Endothelial cell of umbilical vein (primary cell): ENCODE data around the gene P2RY2. TPM values are rescaled to one million over a fixed set of nuclear protein-coding genes. Genes with fewer than 3 reads are reported as not detected.

Experiments used
- BruUV-seq: library from RNA; stranded (reverse); fragments of 400-500 nt; replicated peaks from 2 replicates; lab custom pipeline; 2021; lab: Mats Ljungman, UMichigan
- CTCF ChIA-PET: fragments of 300-600, 350-600 bp; sonication (Branson Sonifier 250); formaldehyde crosslinking; loops from one replicate; lab custom pipeline; 2021; ENCODE audit warnings: antibody characterized with exemption, inconsistent platforms; lab: Charles Lee
- POLR2A ChIA-PET: fragments of 300-600, 350-600 bp; sonication (Branson Sonifier 250); formaldehyde crosslinking; loops from one replicate; lab custom pipeline; 2021; ENCODE audit warnings: antibody characterized with exemption, inconsistent platforms; lab: Charles Lee
- DNase-seq: peaks from one replicate; pipeline ENCODE4 v3.0.0-alpha.2; 2011; ENCODE audit warnings: low read depth, low spot score
- FAIRE-seq: peaks from 2 replicates; lab custom pipeline; 2011; peaks lifted over from hg19 to GRCh38; lab: Jason Lieb, UNC
- H2AFZ ChIP-seq: 2 replicates; pipeline ENCODE4 v1.6.0; 2012; ENCODE audit warnings: low read depth, low read length, control low read depth, inconsistent platforms
- H3K27ac ChIP-seq: 2 replicates; pipeline ENCODE4 v1.5.1; 2011; ENCODE audit warnings: low read depth, mild to moderate bottlenecking, control low read depth, low read length, moderate library complexity; ENCODE audit not compliant: insufficient read depth
- H3K27me3 ChIP-seq, 2 experiments: 2 replicates each; pipeline versions ENCODE4 v1.6.0 to v1.6.1; 2011; ENCODE audit warnings: low read length in 2 of 2, mixed read lengths in 1 of 2; ENCODE audit not compliant: control insufficient read depth in 2 of 2, insufficient read depth in 2 of 2
- H3K36me3 ChIP-seq, 2 experiments: 2 replicates in 1 of 2; 3 replicates in 1 of 2; pipeline ENCODE4 v1.5.1; 2011; ENCODE audit warnings: low read length in 2 of 2, mild to moderate bottlenecking in 1 of 2, moderate library complexity in 1 of 2; ENCODE audit not compliant: control insufficient read depth in 2 of 2, insufficient read depth in 2 of 2; ENCODE audit errors: extremely low read depth in 1 of 2
- H3K4me1 ChIP-seq: 3 replicates; pipeline ENCODE4 v1.5.1; 2011; ENCODE audit warnings: mild to moderate bottlenecking, low read length; ENCODE audit not compliant: control insufficient read depth, insufficient read depth; ENCODE audit errors: extremely low read depth
- H3K4me2 ChIP-seq: 2 replicates; pipeline ENCODE4 v1.6.1; 2011; ENCODE audit warnings: low read length, control low read depth, mixed read lengths; ENCODE audit not compliant: insufficient read depth
- H3K4me3 ChIP-seq, 3 experiments: fragments of 200-600 bp in 1 of 3; sonication (generic), shearing (Covaris generic) in 1 of 3; replicated peaks in 1 of 3; 2 replicates each; pipeline ENCODE4 v1.5.1; 2011 to 2016; ENCODE audit warnings: control low read depth in 3 of 3, low read length in 3 of 3, mild to moderate bottlenecking in 2 of 3, inconsistent platforms in 1 of 3, low read depth in 1 of 3, moderate library complexity in 1 of 3; ENCODE audit not compliant: insufficient read depth in 1 of 3
- H3K79me2 ChIP-seq: 2 replicates; pipeline ENCODE4 v1.6.0; 2012; ENCODE audit warnings: low read length, inconsistent platforms; ENCODE audit not compliant: control insufficient read depth, insufficient read depth
- H3K9ac ChIP-seq: replicated peaks from 2 replicates; pipeline ENCODE3; 2011; ENCODE audit warnings: low read length, control low read depth; ENCODE audit not compliant: insufficient read depth; ENCODE audit errors: extremely low read depth
- H3K9me1 ChIP-seq: replicated peaks from 3 replicates; pipeline ENCODE4 v1.6.0; 2011; ENCODE audit warnings: mild to moderate bottlenecking, low read length; ENCODE audit not compliant: control insufficient read depth, insufficient read depth; ENCODE audit errors: extremely low read depth
- H3K9me3 ChIP-seq: replicated peaks from 2 replicates; pipeline ENCODE4 v1.5.1; 2012; ENCODE audit warnings: low read length, inconsistent platforms; ENCODE audit not compliant: control insufficient read depth, insufficient read depth
- H4K20me1 ChIP-seq: replicated peaks from 2 replicates; pipeline ENCODE3; 2011; ENCODE audit warnings: mild to moderate bottlenecking, low read length; ENCODE audit not compliant: control insufficient read depth, insufficient read depth; ENCODE audit errors: extremely low read depth
- CTCF ChIP-seq, 2 donors: IDR thresholded peaks; 1 replicate in 1 of 2; 2 replicates in 1 of 2; pipeline ENCODE4 v1.5.1; 2011; ENCODE audit warnings: low read length in 2 of 2, mild to moderate bottlenecking in 2 of 2, moderate library complexity in 2 of 2, control low read depth in 1 of 2, inconsistent platforms in 1 of 2, low read depth in 1 of 2; ENCODE audit not compliant: insufficient read depth in 1 of 2; ENCODE audit errors: extremely low read depth in 1 of 2
- EZH2 ChIP-seq: IDR thresholded peaks from 2 replicates; pipeline ENCODE4 v1.6.1; 2012; ENCODE audit warnings: borderline replicate concordance, low read depth, mild to moderate bottlenecking, moderate library complexity, low read length, inconsistent platforms; ENCODE audit not compliant: severe bottlenecking
- FOS ChIP-seq: IDR thresholded peaks from 2 replicates; pipeline ENCODE4 v1.6.1; 2011; ENCODE audit warnings: mild to moderate bottlenecking, low read length, moderate library complexity, borderline replicate concordance; ENCODE audit not compliant: insufficient read depth
- GATA2 ChIP-seq: IDR thresholded peaks from 2 replicates; pipeline ENCODE4 v1.7.0; 2011; ENCODE audit warnings: low read depth, mild to moderate bottlenecking, moderate library complexity, mixed read lengths, low read length; ENCODE audit not compliant: insufficient read length, insufficient read depth
- JUN ChIP-seq: IDR thresholded peaks from 2 replicates; pipeline ENCODE4 v1.6.1; 2011; ENCODE audit warnings: borderline replicate concordance, low read depth; ENCODE audit not compliant: insufficient read length, insufficient read depth
- MAX ChIP-seq: IDR thresholded peaks from 2 replicates; pipeline ENCODE4 v1.6.1; 2011; ENCODE audit not compliant: insufficient read depth, insufficient read length
- MYC ChIP-seq: IDR thresholded peaks from one replicate; pipeline ENCODE4 v1.6.1; 2011; ENCODE audit warnings: mild to moderate bottlenecking, low read depth, low read length
- POLR2A ChIP-seq: IDR thresholded peaks from 2 replicates; pipeline ENCODE4 v1.6.1; 2012; ENCODE audit warnings: low read depth, mild to moderate bottlenecking, control low read depth, low read length
- POLR2AphosphoS5 ChIP-seq: IDR thresholded peaks from 2 replicates; pipeline ENCODE4 v1.6.1; 2012; ENCODE audit warnings: low read depth, mild to moderate bottlenecking, control low read depth, low read length, moderate library complexity; ENCODE audit not compliant: insufficient read depth
- dilution Hi-C: fragments of 300-500 bp; cut with MboI; formaldehyde crosslinking; loops from one replicate; pipeline ENCODE4 v1.15.0; 2019; ENCODE audit warnings: low sequenced_read_pairs; ENCODE audit not compliant: extremely low pct_ligation_motif_present
- intact Hi-C: fragments of 100-400 bp; cut with micrococcal nuclease; formaldehyde crosslinking; loops from one replicate; pipeline ENCODE4 v1.10.0; 2022
- polyA plus RNA-seq, 4 experiments: library from polyadenylated mRNA; depleted of rRNA in 3 of 4; stranded (reverse) in 3 of 4; unstranded in 1 of 4; fragments of >200 nt; gene quantifications; 2 replicates each; pipeline versions ENCODE4 v1.2.1 to v1.2.3, GENCODE V29; 2011 to 2012; ENCODE audit warnings: missing spikeins in 1 of 4
- total RNA-seq: library from RNA; stranded (reverse); gene quantifications from 2 replicates; pipeline ENCODE4 v1.2.3, GENCODE V29; 2021

Gene P2RY2
- total and polyA plus RNA-seq, 2 donors (not counting 3 experiments of a cell fraction or from before 2014, with no cell fraction given): 4.8 to 5.6 TPM

- no peaks in the 10 kb centered on the region for H3K36me3 ChIP-seq
- no peak overlapping the region for H3K27ac ChIP-seq
- no peak overlapping the region for H3K4me3 ChIP-seq
- no peaks in the 10 kb centered on the region for H3K27me3 ChIP-seq
- no peak for DNase-seq
- H2AFZ ChIP-seq: no peak overlapping the region
- no peaks in the 10 kb centered on the region for H4K20me1 ChIP-seq
- CTCF ChIA-PET: interaction anchor here (1.1 to 1.6 kb wide), 3 partner anchors 11 to 37 kb away, joined by 5 to 6 read pairs (median 5); no protein-coding TSS in a partner anchor
- no TSS peak for BruUV-seq
- POLR2A ChIA-PET: no interaction called here
- H3K9ac ChIP-seq: no peak overlapping the region
- H3K9me1 ChIP-seq: no peaks in the 10 kb centered on the region
- H3K9me3 ChIP-seq: no peaks in the 10 kb centered on the region
- intact Hi-C loops (no loop called here), dilution Hi-C loops (no loop called here)
- H3K4me1 ChIP-seq: peaks cover 13% of the 10 kb centered on the region
- no peaks in the 10 kb centered on the region for H3K79me2 ChIP-seq
- TF ChIP-seq MYC (no peak), POLR2AphosphoS5 (no peak), FOS (no peak), CTCF (IDR thresholded peaks at IDR 0.05; ENCODE audit: extremely low read depth in 1 of 2, insufficient read depth in 1 of 2, low read depth in 1 of 2, low read length in 2 of 2) (no peak), MAX (no peak)
- H3K4me2 ChIP-seq: no peak overlapping the region
- FAIRE-seq: no peak
Measured at GRCh38 chr11:73200256-73200655, 17.8 kb upstream of the P2RY2 start.

GRCh38 chr11:73201249-73201648 lies 16.8 kb upstream of the P2RY2 start:
- dilution Hi-C loops: no loop called here
- Histone ChIP-seq H3K4me2 (no peak overlapping the region), H3K9me3 (no peaks in the 10 kb centered on the region), H3K9ac (no peak overlapping the region), H3K36me3 (no peaks in the 10 kb centered on the region), H3K9me1 (no peaks in the 10 kb centered on the region), H3K27ac (no peak overlapping the region), H3K27me3 (no peaks in the 10 kb centered on the region), H3K79me2 (no peaks in the 10 kb centered on the region), H3K4me3 (no peak overlapping the region), H3K4me1 (peaks cover 13% of the 10 kb centered on the region), H2AFZ (no peak overlapping the region), H4K20me1 (no peaks in the 10 kb centered on the region)
- no peak for TF ChIP-seq MYC
- TF ChIP-seq EZH2: no peak
- no peak for TF ChIP-seq GATA2
- TF ChIP-seq MAX: no peak
- TF ChIP-seq JUN: no peak
- TF ChIP-seq POLR2A: no peak
- TF ChIP-seq FOS: no peak
- no peak for TF ChIP-seq CTCF (IDR thresholded peaks at IDR 0.05; ENCODE audit: extremely low read depth in 1 of 2, insufficient read depth in 1 of 2, low read depth in 1 of 2, low read length in 2 of 2)
- no peak for TF ChIP-seq POLR2AphosphoS5
- no TSS peak for BruUV-seq
- DNase-seq (no peak), FAIRE-seq (no peak)
- intact Hi-C loops: no loop called here
- POLR2A ChIA-PET: no interaction called here
- CTCF ChIA-PET: interaction anchor here (0.9 kb wide), 1 partner anchor 35 kb away, joined by 3 read pairs; no protein-coding TSS in a partner anchor
